ENCODE data around the gene GOLGA3.
"Not testable (repeated sequence)": the region's sequence is repeated elsewhere in the genome, so short reads cannot be mapped to it uniquely, and the experiment has no call there.

GOLGA3 gene

GRCh38 chr12:132761032-132761920 lies 67.4 kb downstream of the GOLGA3 start, which contains the start of gene ANKLE2:
Gene ANKLE2, minus strand, starts transcription at chr12:132761832. Its CDS starts 34 bp downstream, at chr12:132761798.
- H3K27ac ChIP-seq = peak within 1 kb of the TSS; percentile 98
- peak; percentile 88 for TF ChIP-seq ZFX (IDR thresholded peaks at IDR 0.05)
- TF ChIP-seq CTCF (conservative IDR thresholded peaks at IDR 0.05) = no peak

GRCh38 chr12:132759359-132759758 lies 69.3 kb downstream of the GOLGA3 start:
- no peak for TF ChIP-seq ZFX (IDR thresholded peaks at IDR 0.05)
- TF ChIP-seq CTCF (conservative IDR thresholded peaks at IDR 0.05) = no peak
- no peak overlapping the region; the same call in 1 of the 2 replicates for H3K27ac ChIP-seq

GRCh38 chr12:132758825-132759224 lies 69.8 kb downstream of the GOLGA3 start:
- H3K27ac ChIP-seq = not testable (repeated sequence)

- TF ChIP-seq CTCF (conservative IDR thresholded peaks at IDR 0.05) = no peak
- TF ChIP-seq ZFX (IDR thresholded peaks at IDR 0.05) = no peak
These were observed 74.3 kb downstream of the GOLGA3 start for GRCh38 chr12:132754160-132754932.

GRCh38 chr12:132753670-132754069 lies 75.0 kb downstream of the GOLGA3 start:
- not testable (repeated sequence) for H3K27ac ChIP-seq

More at GRCh38 chr12:132754160-132754932, 74.3 kb downstream of the GOLGA3 start:
- H3K27ac ChIP-seq = no peak overlapping the region

- TF ChIP-seq ZFX (IDR thresholded peaks at IDR 0.05) = no peak
- no peak overlapping the region for H3K27ac ChIP-seq
These were observed 80.3 kb downstream of the GOLGA3 start for GRCh38 chr12:132748319-132748718.

- H3K27ac ChIP-seq = no peak overlapping the region
- TF ChIP-seq ZFX (IDR thresholded peaks at IDR 0.05) (no peak), CTCF (conservative IDR thresholded peaks at IDR 0.05) (no peak)
These were observed 80.8 kb downstream of the GOLGA3 start for GRCh38 chr12:132747896-132748295.

- H3K27ac ChIP-seq = no peak overlapping the region
- TF ChIP-seq CTCF (conservative IDR thresholded peaks at IDR 0.05) = no peak
- TF ChIP-seq ZFX (IDR thresholded peaks at IDR 0.05) = no peak
These were observed 81.3 kb downstream of the GOLGA3 start for GRCh38 chr12:132747395-132747794.

Measured in C4-2B (cell line).